ENCODE data around the gene WDR33.

WDR33 gene

GRCh38 chr2:127665267-127665893 lies 145.6 kb downstream of the WDR33 start:
- no peak overlapping the region for H3K4me2 ChIP-seq

GRCh38 chr2:127664895-127665225 lies 146.1 kb downstream of the WDR33 start:
- no peak overlapping the region for H3K9ac ChIP-seq
- H4K20me1 ChIP-seq (ENCODE audit: insufficient read depth), result no peaks in the 10 kb centered on the region
- no peaks in the 10 kb centered on the region for H3K4me1 ChIP-seq (ENCODE audit: low read depth, poor library complexity, severe bottlenecking)
- H3K36me3 ChIP-seq (ENCODE audit: insufficient read depth), result no peaks in the 10 kb centered on the region
- no peak overlapping the region for H3K4me2 ChIP-seq
- H2AFZ ChIP-seq (ENCODE audit: low read depth), result no peak overlapping the region
- H3K79me2 ChIP-seq (ENCODE audit: insufficient read depth, low read depth), result no peaks in the 10 kb centered on the region
- H3K27me3 ChIP-seq (ENCODE audit: insufficient read depth, low read depth), result no peaks in the 10 kb centered on the region
- H3K4me3 ChIP-seq (IDR thresholded peaks at IDR 0.05; ENCODE audit: insufficient read depth, low read depth, low read length), result no peak overlapping the region
- H3K27ac ChIP-seq, result no peak overlapping the region
- TF ChIP-seq, protein P1, sequence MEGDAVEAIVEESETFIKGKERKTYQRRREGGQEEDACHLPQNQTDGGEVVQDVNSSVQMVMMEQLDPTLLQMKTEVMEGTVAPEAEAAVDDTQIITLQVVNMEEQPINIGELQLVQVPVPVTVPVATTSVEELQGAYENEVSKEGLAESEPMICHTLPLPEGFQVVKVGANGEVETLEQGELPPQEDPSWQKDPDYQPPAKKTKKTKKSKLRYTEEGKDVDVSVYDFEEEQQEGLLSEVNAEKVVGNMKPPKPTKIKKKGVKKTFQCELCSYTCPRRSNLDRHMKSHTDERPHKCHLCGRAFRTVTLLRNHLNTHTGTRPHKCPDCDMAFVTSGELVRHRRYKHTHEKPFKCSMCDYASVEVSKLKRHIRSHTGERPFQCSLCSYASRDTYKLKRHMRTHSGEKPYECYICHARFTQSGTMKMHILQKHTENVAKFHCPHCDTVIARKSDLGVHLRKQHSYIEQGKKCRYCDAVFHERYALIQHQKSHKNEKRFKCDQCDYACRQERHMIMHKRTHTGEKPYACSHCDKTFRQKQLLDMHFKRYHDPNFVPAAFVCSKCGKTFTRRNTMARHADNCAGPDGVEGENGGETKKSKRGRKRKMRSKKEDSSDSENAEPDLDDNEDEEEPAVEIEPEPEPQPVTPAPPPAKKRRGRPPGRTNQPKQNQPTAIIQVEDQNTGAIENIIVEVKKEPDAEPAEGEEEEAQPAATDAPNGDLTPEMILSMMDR (conservative IDR thresholded peaks at IDR 0.05; ENCODE audit: low read depth, low read length), result no peak

More at GRCh38 chr2:127665267-127665893, 145.6 kb downstream of the WDR33 start:
- no peak overlapping the region for H3K4me3 ChIP-seq (IDR thresholded peaks at IDR 0.05; ENCODE audit: insufficient read depth, low read depth, low read length)
- no peaks in the 10 kb centered on the region for H3K36me3 ChIP-seq (ENCODE audit: insufficient read depth)
- H3K27ac ChIP-seq, result no peak overlapping the region
- H2AFZ ChIP-seq (ENCODE audit: low read depth), result no peak overlapping the region
- no peaks in the 10 kb centered on the region for H3K27me3 ChIP-seq (ENCODE audit: insufficient read depth, low read depth)
- H3K4me1 ChIP-seq (ENCODE audit: low read depth, poor library complexity, severe bottlenecking), result no peaks in the 10 kb centered on the region
- no peaks in the 10 kb centered on the region for H4K20me1 ChIP-seq (ENCODE audit: insufficient read depth)
- H3K9ac ChIP-seq, result no peak overlapping the region
- no peaks in the 10 kb centered on the region for H3K79me2 ChIP-seq (ENCODE audit: insufficient read depth, low read depth)
- TF ChIP-seq, protein P1 (conservative IDR thresholded peaks at IDR 0.05; ENCODE audit: low read depth, low read length), result no peak

GRCh38 chr2:127664065-127664894 lies 146.7 kb downstream of the WDR33 start:
- TF ChIP-seq, protein P1 (conservative IDR thresholded peaks at IDR 0.05; ENCODE audit: low read depth, low read length), result no peak
- Histone ChIP-seq H2AFZ (ENCODE audit: low read depth) (no peak overlapping the region), H3K27me3 (ENCODE audit: insufficient read depth, low read depth) (no peaks in the 10 kb centered on the region), H3K79me2 (ENCODE audit: insufficient read depth, low read depth) (no peaks in the 10 kb centered on the region), H3K4me1 (ENCODE audit: low read depth, poor library complexity, severe bottlenecking) (no peaks in the 10 kb centered on the region), H3K4me2 (no peak overlapping the region), H4K20me1 (ENCODE audit: insufficient read depth) (no peaks in the 10 kb centered on the region), H3K9ac (no peak overlapping the region), H3K36me3 (ENCODE audit: insufficient read depth) (no peaks in the 10 kb centered on the region), H3K27ac (no peak overlapping the region), H3K4me3 (IDR thresholded peaks at IDR 0.05; ENCODE audit: insufficient read depth, low read depth, low read length) (no peak overlapping the region)

GRCh38 chr2:127663566-127664064 lies 147.4 kb downstream of the WDR33 start:
- no peak overlapping the region for H3K27ac ChIP-seq
- TF ChIP-seq, protein P1 (conservative IDR thresholded peaks at IDR 0.05; ENCODE audit: low read depth, low read length), result no peak
- H3K27me3 ChIP-seq (ENCODE audit: insufficient read depth, low read depth), result no peaks in the 10 kb centered on the region
- H3K4me2 ChIP-seq, result no peak overlapping the region
- no peaks in the 10 kb centered on the region for H3K79me2 ChIP-seq (ENCODE audit: insufficient read depth, low read depth)
- H4K20me1 ChIP-seq (ENCODE audit: insufficient read depth), result no peaks in the 10 kb centered on the region
- no peaks in the 10 kb centered on the region for H3K4me1 ChIP-seq (ENCODE audit: low read depth, poor library complexity, severe bottlenecking)
- no peaks in the 10 kb centered on the region for H3K36me3 ChIP-seq (ENCODE audit: insufficient read depth)
- no peak overlapping the region for H3K9ac ChIP-seq
- H2AFZ ChIP-seq (ENCODE audit: low read depth), result no peak overlapping the region
- H3K4me3 ChIP-seq (IDR thresholded peaks at IDR 0.05; ENCODE audit: insufficient read depth, low read depth, low read length), result no peak overlapping the region
